GM12878 (cell line): ENCODE data around the gene MDK. TPM values are rescaled to one million over a fixed set of nuclear protein-coding genes. Genes with fewer than 3 reads are reported as not detected.

Experiments used
- ATAC-seq: fragments of 200-7000 bp; cut with Tn5 transposase; 3 replicates; pipeline ENCODE4 v1.9.1; 2020; ENCODE audit warnings: mild to moderate bottlenecking, moderate library complexity
- BruUV-seq: library from RNA; stranded (reverse); fragments of 400-500 nt; replicated peaks from 2 replicates; lab custom pipeline; 2021; lab: Mats Ljungman, UMichigan
- CTCF ChIA-PET: fragments of 300-600 bp; sonication (Branson Sonifier 250); formaldehyde crosslinking; extraction: SDS; loops from one replicate; lab custom pipeline; 2021; ENCODE audit warnings: inconsistent platforms; lab: Yijun Ruan, JAX
- POLR2A ChIA-PET: fragments of 350-600 bp; formaldehyde crosslinking; extraction: SDS; loops from one replicate; lab custom pipeline; 2021; ENCODE audit warnings: inconsistent platforms; lab: Charles Lee
- RAD21 ChIA-PET: fragments of 300-600 bp; sonication (Branson Sonifier 250); formaldehyde crosslinking; loops from one replicate; lab custom pipeline; 2023; ENCODE audit warnings: antibody characterized with exemption; ENCODE audit not compliant: unreplicated experiment; lab: Charles Lee
- SMC1A ChIA-PET: fragments of 300-600 bp; sonication (Branson Sonifier 250); formaldehyde crosslinking; loops from one replicate; lab custom pipeline; 2023; ENCODE audit not compliant: unreplicated experiment, uncharacterized antibody; lab: Charles Lee
- DNase-seq: peaks from one replicate; pipeline ENCODE4 v3.0.0-alpha.2; 2011; ENCODE audit warnings: low read depth, low spot score
- FAIRE-seq: peaks from 3 replicates; lab custom pipeline; 2011; peaks lifted over from hg19 to GRCh38; lab: Jason Lieb, UNC
- H2AFZ ChIP-seq: 2 replicates; pipeline ENCODE4 v1.6.0; 2011; ENCODE audit warnings: low read depth, low read length, control low read depth; ENCODE audit not compliant: control insufficient read depth
- H3K27ac ChIP-seq: 2 replicates; pipeline ENCODE4 v1.5.1; 2011; ENCODE audit warnings: control low read depth; ENCODE audit not compliant: control insufficient read depth, insufficient read depth
- H3K27me3 ChIP-seq, 2 experiments: replicated peaks in 1 of 2; 2 replicates each; pipeline versions ENCODE4 v1.6.0 to v1.6.1; 2011; ENCODE audit warnings: low read length in 1 of 2; ENCODE audit not compliant: control insufficient read depth in 2 of 2, insufficient read depth in 2 of 2
- H3K36me3 ChIP-seq, 2 experiments: 2 replicates each; pipeline ENCODE4 v1.5.1; 2011; ENCODE audit warnings: low read length in 1 of 2; ENCODE audit not compliant: control insufficient read depth in 2 of 2, insufficient read depth in 2 of 2
- H3K4me1 ChIP-seq: 2 replicates; pipeline ENCODE4 v1.6.1; 2011; ENCODE audit warnings: mild to moderate bottlenecking, low read length, moderate library complexity, mixed read lengths; ENCODE audit not compliant: control insufficient read depth, insufficient read depth
- H3K4me2 ChIP-seq: 2 replicates; pipeline ENCODE4 v1.6.0; 2011; ENCODE audit warnings: control low read depth; ENCODE audit not compliant: control insufficient read depth, insufficient read depth
- H3K4me3 ChIP-seq: fragments of 200-600 bp; sonication (generic); 2 replicates; pipeline ENCODE4 v1.5.1; 2016
- H3K79me2 ChIP-seq: 2 replicates; pipeline ENCODE4 v1.6.0; 2011; ENCODE audit warnings: low read length; ENCODE audit not compliant: control insufficient read depth, insufficient read depth
- H3K9ac ChIP-seq: 2 replicates; pipeline ENCODE4 v1.8.0; 2011; ENCODE audit warnings: low read length, control low read depth, mixed read lengths; ENCODE audit not compliant: control insufficient read depth, insufficient read depth
- H3K9me3 ChIP-seq: replicated peaks from 3 replicates; pipeline ENCODE4 v1.5.1; 2011; ENCODE audit warnings: mild to moderate bottlenecking, low read length; ENCODE audit not compliant: control insufficient read depth, insufficient read depth
- H4K20me1 ChIP-seq: 2 replicates; pipeline ENCODE4 v1.6.0; 2011; ENCODE audit not compliant: control insufficient read depth, insufficient read depth
- BACH1 ChIP-seq: fragments of 450-650 bp; IDR thresholded peaks from 2 replicates; pipeline ENCODE4 v1.6.1; 2017; ENCODE audit warnings: mild to moderate bottlenecking, borderline replicate concordance
- BHLHE40 ChIP-seq, 2 experiments: fragments of 450-650 bp in 1 of 2; IDR thresholded peaks; 2 replicates each; pipeline ENCODE4 v1.6.1; 2011 to 2017; ENCODE audit warnings: low read depth in 2 of 2, borderline replicate concordance in 1 of 2, improper control_type of control experiment in 1 of 2, low read length in 1 of 2, mild to moderate bottlenecking in 1 of 2
- CBFB ChIP-seq: IDR thresholded peaks from 2 replicates; pipeline ENCODE4 v1.6.1; 2016; ENCODE audit warnings: antibody characterized with exemption, low read depth
- CUX1 ChIP-seq: IDR thresholded peaks from 2 replicates; pipeline ENCODE4 v1.6.1; 2012; ENCODE audit warnings: improper control_type of control experiment, low read depth, low read length; ENCODE audit not compliant: insufficient replicate concordance
- E2F4 ChIP-seq: IDR thresholded peaks from 2 replicates; pipeline ENCODE4 v1.6.1; 2012; ENCODE audit warnings: low read depth, low read length, improper control_type of control experiment
- FOXM1 ChIP-seq: IDR thresholded peaks from 2 replicates; pipeline ENCODE4 v1.6.1; 2012; ENCODE audit warnings: low read depth, mild to moderate bottlenecking, inconsistent platforms, low read length, moderate library complexity
- POLR2AphosphoS5 ChIP-seq: IDR thresholded peaks from 2 replicates; pipeline ENCODE4 v1.6.1; 2011; ENCODE audit warnings: mild to moderate bottlenecking, low read length, inconsistent platforms
- SMAD1 ChIP-seq: fragments of 450-650 bp; IDR thresholded peaks from 2 replicates; pipeline ENCODE4 v1.6.1; 2018; ENCODE audit warnings: mild to moderate bottlenecking, low read depth; ENCODE audit not compliant: partially characterized antibody
- SMARCA5 ChIP-seq: fragments of 450-650 bp; IDR thresholded peaks from 2 replicates; pipeline ENCODE4 v1.6.1; 2017; ENCODE audit warnings: mild to moderate bottlenecking
- WGBS: methylation state at CpG from one replicate; pipeline ENCODE4 v1.1.6; 2016; ENCODE audit warnings: low lambda C conversion rate; ENCODE audit not compliant: insufficient replicate concordance, insufficient coverage; ENCODE audit errors: missing lambda C conversion rate; 5-methylcytosine and 5-hydroxymethylcytosine counted together
- in situ Hi-C: fragments of 300-500 bp; cut with MboI; formaldehyde crosslinking; loops from 9 replicates; pipeline ENCODE4 v1.14.3; 2018; ENCODE audit warnings: mixed read lengths
- intact Hi-C: fragments of 100-400 bp; cut with micrococcal nuclease; formaldehyde crosslinking; loops from one replicate; pipeline ENCODE4 v1.14.2; 2022; ENCODE audit not compliant: unreplicated experiment
- polyA plus RNA-seq, 11 experiments: library from polyadenylated mRNA; depleted of rRNA in 4 of 11; unstranded in 6 of 11; stranded (reverse) in 5 of 11; fragments of >200 nt; fragmentation: Nextera tagmentation in 4 of 11; fragmentation: Illumina TruSeq in 1 of 11; extraction: Ambion mirVana in 4 of 11; extraction: Trizol in 1 of 11; gene quantifications; 1 replicate in 1 of 11; 2 replicates in 10 of 11; pipeline versions ENCODE4 v1.2.1 to v1.2.3, GENCODE V29; 2011 to 2016; ENCODE audit warnings: inconsistent platforms in 2 of 11, missing spikeins in 2 of 11, low read depth in 1 of 11
- total RNA-seq, 4 experiments: library from RNA; depleted of rRNA in 3 of 4; stranded (reverse); fragments of >200 nt in 3 of 4; fragmentation: Illumina TruSeq in 1 of 4; extraction: Trizol in 1 of 4; gene quantifications; 2 replicates each; pipeline versions ENCODE4 v1.2.1 to v1.2.3, GENCODE V29; 2013 to 2021

Gene MDK
- total and polyA plus RNA-seq, 10 of the 15 experiments (the other 5 are each of a cell fraction or from before 2014, with no cell fraction given): 0.77 to 17.8 (median 9.9) TPM

DNA sequence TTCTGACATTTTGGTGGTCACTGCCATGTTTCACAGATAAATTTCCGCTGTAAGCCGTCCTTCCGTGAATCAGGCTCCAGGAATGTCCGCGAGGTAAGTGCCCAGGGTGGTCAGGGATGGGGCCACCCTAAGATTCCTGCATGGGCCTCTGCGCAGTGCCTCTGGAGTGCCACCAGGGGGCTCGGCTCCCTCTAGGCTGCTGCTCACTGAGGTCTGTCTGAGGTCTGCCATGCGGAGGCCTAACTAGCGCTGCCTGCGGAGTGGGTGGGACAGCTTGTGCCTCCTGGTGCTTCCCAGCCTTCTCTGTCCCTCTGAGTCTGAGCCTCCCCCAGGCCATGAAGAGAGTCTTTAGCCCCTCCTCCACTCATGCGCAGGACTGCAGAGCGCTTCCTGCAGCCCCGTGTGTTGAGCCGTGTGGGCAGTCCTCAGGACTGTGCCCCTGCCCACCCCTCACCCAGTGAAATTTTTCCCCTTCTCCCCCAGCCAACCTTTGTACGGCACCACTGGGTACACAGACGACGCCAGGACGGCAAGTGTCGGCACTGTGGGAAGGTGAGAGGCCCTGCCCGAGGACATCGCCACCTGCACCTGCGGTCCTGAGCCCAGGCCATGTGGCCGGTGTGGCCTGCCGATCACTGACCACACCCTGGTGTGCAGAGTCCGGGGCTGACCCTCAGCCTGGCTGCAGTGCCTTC lies 11.9 kb upstream of the MDK start (continued):
- 0 out of 2 replicates have a peak, but pooled peaks have one; percentile 14 for TF ChIP-seq POLR2AphosphoS5
- TF ChIP-seq CUX1: no peak
- TF ChIP-seq FOXM1: no peak
- TF ChIP-seq SMARCA5: peak; percentile 40; the same call in 1 of the 2 replicates

- Histone ChIP-seq H3K27ac (no peak overlapping the region), H3K4me1 (no peaks in the 10 kb centered on the region), H2AFZ (no peak overlapping the region), H3K27me3 (no peaks in the 10 kb centered on the region), H3K4me2 (no peak overlapping the region), H3K4me3 (no peak overlapping the region), H4K20me1 (no peaks in the 10 kb centered on the region), H3K9me3 (no peaks in the 10 kb centered on the region), H3K9ac (no peak overlapping the region)
- ATAC-seq (no peak), FAIRE-seq (no peak), DNase-seq (no peak)
- CTCF ChIA-PET: interaction anchor here (1.2 to 15.2 kb wide), 3 partner anchors 13 to 19 kb away, joined by 3 to 423 read pairs (median 5); partner anchors contain the start of gene DGKZ
- POLR2A ChIA-PET: no interaction called here
- in situ Hi-C loops: no loop called here
- TF ChIP-seq BACH1 (no peak), E2F4 (no peak), CBFB (no peak), BHLHE40 (IDR thresholded peaks at IDR 0.05; ENCODE audit: borderline replicate concordance in 1 of 2, low read depth in 2 of 2, low read length in 1 of 2) (no peak), SMAD1 (no peak)
- TF ChIP-seq, all 136 proteins: peak for 0
- ChIA-PET SMC1A (interaction anchor here (0.8 kb wide), 1 partner anchor 17 kb away, joined by 3 read pairs; no protein-coding TSS in a partner anchor), RAD21 (no interaction called here)
- H3K79me2 ChIP-seq: no peaks in the 10 kb centered on the region; the same call in 1 of the 2 replicates
- 92% methylated on average over 13 of the region's 13 CpGs for WGBS
- peaks cover 9 to 28% of the 10 kb centered on the region in 2 experiments; a peak in 3 of 4 replicates for H3K36me3 ChIP-seq
- no TSS peak for BruUV-seq
- intact Hi-C loops: no loop called here
These were observed 11.2 kb upstream of the MDK start for GRCh38 chr11:46370253-46370652.
